ENCODE results near the gene AHSG.

DNA sequence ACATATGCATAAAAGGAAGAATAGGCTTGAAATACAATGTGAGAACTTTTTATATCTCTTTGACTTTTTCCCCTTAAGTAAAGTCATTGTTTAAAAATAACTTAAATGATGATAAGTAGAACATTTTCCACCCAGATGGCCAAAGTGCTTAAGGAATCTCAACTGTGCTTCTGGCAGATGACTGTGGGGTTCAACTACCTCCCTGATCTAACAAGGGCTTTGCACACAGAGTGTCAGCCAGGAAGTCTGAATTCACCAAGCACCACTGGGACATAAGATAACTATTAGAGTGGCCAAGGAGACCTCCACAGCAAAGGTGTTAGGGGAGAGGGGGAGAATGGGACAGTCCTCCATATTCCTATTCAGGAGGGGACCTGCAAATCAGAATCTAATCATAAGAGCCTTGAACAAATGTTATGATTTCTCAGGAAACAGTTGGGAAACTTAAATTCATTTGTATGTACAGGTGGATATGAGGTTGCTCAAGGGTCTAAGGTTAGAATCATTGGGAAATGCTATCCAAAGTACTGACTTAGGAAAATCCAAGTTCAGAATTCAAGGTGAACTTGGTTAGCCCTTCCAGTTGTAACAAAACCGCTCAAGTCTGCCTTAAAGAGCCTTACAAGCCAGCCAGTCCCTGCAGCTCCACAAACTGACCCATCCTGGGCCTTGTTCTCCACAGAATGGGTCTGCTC lies 27.1 kb downstream of the AHSG start, which contains the start of gene FETUB:
- TF ChIP-seq POLR2AphosphoS5 (IDR thresholded peaks at IDR 0.05; ENCODE audit: low read length) (no peak), SREBF2 (IDR thresholded peaks at IDR 0.05; ENCODE audit: low read length) (no peak)
